H1 (cell line): ENCODE results near the gene IFNL1. TPM values are rescaled to one million over a fixed set of nuclear protein-coding genes. Genes with fewer than 3 reads are reported as not detected.

Experiments
- CTCF ChIA-PET: fragments of 300-600 bp; sonication (Branson Sonifier 250); formaldehyde crosslinking; loops from one replicate; lab custom pipeline; 2021; ENCODE audit not compliant: partially characterized antibody; lab: Charles Lee
- POLR2A ChIA-PET: fragments of 300-600 bp; sonication (Branson Sonifier 250); formaldehyde crosslinking; loops from one replicate; lab custom pipeline; 2021; ENCODE audit warnings: inconsistent platforms; ENCODE audit not compliant: partially characterized antibody; lab: Charles Lee
- DNase-seq, 2 experiments: peaks; one replicate each; pipeline versions ENCODE4 v3.0.0 to v3.0.0-alpha.2; 2010 to 2022; ENCODE audit warnings: low spot score in 2 of 2, low read depth in 1 of 2, mixed read lengths in 1 of 2
- FAIRE-seq: peaks from 2 replicates; lab custom pipeline; 2011; peaks lifted over from hg19 to GRCh38; lab: Jason Lieb, UNC
- H2AFZ ChIP-seq: 2 replicates; pipeline ENCODE4 v1.8.1; 2012; ENCODE audit warnings: low read length, inconsistent platforms
- H2AK5ac ChIP-seq: 2 replicates; pipeline ENCODE4 v1.6.1; 2013; ENCODE audit warnings: low read depth, low read length
- H2BK120ac ChIP-seq: replicated peaks from 2 replicates; pipeline ENCODE3; 2013; ENCODE audit warnings: low read depth, low read length, inconsistent platforms
- H2BK12ac ChIP-seq: 2 replicates; pipeline ENCODE4 v1.6.1; 2013; ENCODE audit warnings: low read depth, low read length
- H2BK15ac ChIP-seq: 2 replicates; pipeline ENCODE4 v1.6.1; 2013; ENCODE audit warnings: low read length
- H2BK20ac ChIP-seq: 2 replicates; pipeline ENCODE4 v1.6.1; 2013; ENCODE audit warnings: low read length
- H2BK5ac ChIP-seq: 2 replicates; pipeline ENCODE4 v1.6.1; 2013; ENCODE audit warnings: low read depth, low read length
- H3K14ac ChIP-seq: 2 replicates; pipeline ENCODE4 v1.6.1; 2013; ENCODE audit warnings: inconsistent platforms; ENCODE audit not compliant: insufficient read length
- H3K18ac ChIP-seq: 2 replicates; pipeline ENCODE4 v1.6.1; 2013; ENCODE audit warnings: low read length; ENCODE audit errors: extremely low read depth
- H3K23ac ChIP-seq: 2 replicates; pipeline ENCODE4 v1.6.1; 2013; ENCODE audit warnings: inconsistent platforms; ENCODE audit not compliant: insufficient read length
- H3K23me2 ChIP-seq: 2 replicates; pipeline ENCODE4 v1.6.1; 2013; ENCODE audit warnings: low read depth, low read length
- H3K27ac ChIP-seq: 2 replicates; pipeline ENCODE4 v1.6.1; 2011; ENCODE audit warnings: low read depth, low read length, inconsistent platforms
- H3K27me3 ChIP-seq, 4 experiments: replicated peaks in 1 of 4; 1 replicate in 1 of 4; 2 replicates in 3 of 4; pipeline versions ENCODE4 v1.6.1 to v1.8.1; 2011 to 2013; ENCODE audit warnings: low read length in 3 of 4, mild to moderate bottlenecking in 3 of 4, inconsistent platforms in 2 of 4, mixed read lengths in 2 of 4, moderate library complexity in 1 of 4; ENCODE audit not compliant: control insufficient read depth in 3 of 4, insufficient read depth in 3 of 4; ENCODE audit errors: extremely low read depth in 1 of 4
- H3K36me3 ChIP-seq, 4 experiments: 2 replicates each; pipeline versions ENCODE4 v1.6.1 to v1.8.1; 2011 to 2013; ENCODE audit warnings: mild to moderate bottlenecking in 4 of 4, low read length in 3 of 4, moderate library complexity in 2 of 4, control low read depth in 1 of 4, inconsistent platforms in 1 of 4; ENCODE audit not compliant: insufficient read depth in 4 of 4, control insufficient read depth in 2 of 4
- H3K4ac ChIP-seq: replicated peaks from 2 replicates; pipeline ENCODE3; 2013; ENCODE audit warnings: low read length, low read depth, mixed read lengths, inconsistent platforms; ENCODE audit not compliant: insufficient read length
- H3K4me1 ChIP-seq, 4 experiments: replicated peaks in 1 of 4; 1 replicate in 1 of 4; 2 replicates in 3 of 4; pipeline versions ENCODE4 v1.6.1 to v1.8.1; 2011 to 2013; ENCODE audit warnings: low read length in 3 of 4, inconsistent platforms in 2 of 4, mixed read lengths in 1 of 4; ENCODE audit not compliant: insufficient read depth in 4 of 4, control insufficient read depth in 3 of 4
- H3K4me2 ChIP-seq, 2 experiments: 2 replicates each; pipeline versions ENCODE4 v1.6.1 to v1.8.1; 2011 to 2013; ENCODE audit warnings: low read depth in 2 of 2, low read length in 2 of 2, control low read depth in 1 of 2, inconsistent platforms in 1 of 2, mild to moderate bottlenecking in 1 of 2; ENCODE audit not compliant: insufficient read depth in 1 of 2
- H3K4me3 ChIP-seq, 4 experiments: fragments of 200-600, 300-600 bp in 1 of 4; sonication (generic), shearing (Covaris generic), sonication (Bioruptor Twin) in 1 of 4; 2 replicates each; pipeline versions ENCODE4 v1.5.1 to v1.8.1; 2011 to 2016; ENCODE audit warnings: low read length in 4 of 4, low read depth in 3 of 4, control low read depth in 2 of 4, inconsistent platforms in 2 of 4, mild to moderate bottlenecking in 2 of 4, mixed read lengths in 1 of 4, moderate library complexity in 1 of 4; ENCODE audit not compliant: insufficient read depth in 2 of 4; ENCODE audit errors: extremely low read depth in 1 of 4
- H3K56ac ChIP-seq: replicated peaks from 2 replicates; pipeline ENCODE3; 2013; ENCODE audit warnings: low read depth, mild to moderate bottlenecking, mixed read lengths, low read length, inconsistent platforms; ENCODE audit not compliant: insufficient read length
- H3K79me1 ChIP-seq: 2 replicates; pipeline ENCODE4 v1.6.1; 2013; ENCODE audit warnings: low read depth, low read length, control low read depth
- H3K79me2 ChIP-seq, 2 experiments: 2 replicates each; pipeline versions ENCODE4 v1.6.1 to v1.8.1; 2012 to 2013; ENCODE audit warnings: low read length in 2 of 2, mild to moderate bottlenecking in 2 of 2, inconsistent platforms in 1 of 2; ENCODE audit not compliant: insufficient read depth in 2 of 2, control insufficient read depth in 1 of 2
- H3K9ac ChIP-seq, 4 experiments: replicated peaks in 1 of 4; 1 replicate in 1 of 4; 2 replicates in 3 of 4; pipeline versions ENCODE4 v1.6.1 to v1.8.1; 2011 to 2013; ENCODE audit warnings: low read depth in 3 of 4, low read length in 3 of 4, control low read depth in 2 of 4, mild to moderate bottlenecking in 2 of 4, moderate library complexity in 2 of 4, inconsistent platforms in 1 of 4; ENCODE audit errors: extremely low read depth in 1 of 4
- H3K9me3 ChIP-seq, 2 experiments: 2 replicates each; pipeline versions ENCODE4 v1.6.1 to v1.8.1; 2012 to 2013; ENCODE audit warnings: mild to moderate bottlenecking in 2 of 2, moderate library complexity in 2 of 2, control low read depth in 1 of 2, inconsistent platforms in 1 of 2, low read depth in 1 of 2, low read length in 1 of 2, mixed read lengths in 1 of 2; ENCODE audit not compliant: insufficient read depth in 2 of 2
- H4K20me1 ChIP-seq, 2 experiments: replicated peaks in 1 of 2; 2 replicates each; pipeline versions ENCODE3 to v1.8.1; 2011 to 2013; ENCODE audit warnings: inconsistent platforms in 2 of 2, low read length in 2 of 2, mild to moderate bottlenecking in 1 of 2; ENCODE audit not compliant: insufficient read depth in 2 of 2, control insufficient read depth in 1 of 2
- H4K5ac ChIP-seq: 2 replicates; pipeline ENCODE4 v1.6.1; 2013; ENCODE audit warnings: low read length, low read depth, mixed read lengths, inconsistent platforms; ENCODE audit not compliant: insufficient read length
- H4K8ac ChIP-seq: 2 replicates; pipeline ENCODE4 v1.8.0; 2013; ENCODE audit warnings: mild to moderate bottlenecking, moderate library complexity, low read length, inconsistent platforms; ENCODE audit not compliant: insufficient read depth; ENCODE audit errors: extremely low read depth
- H4K91ac ChIP-seq: replicated peaks from 2 replicates; pipeline ENCODE3; 2013; ENCODE audit warnings: low read length, mixed read lengths, inconsistent platforms; ENCODE audit not compliant: insufficient read length
- WGBS, 2 experiments: shearing (Covaris generic) in 1 of 2; methylation state at CpG; one replicate each; pipeline versions ENCODE4 v1.1.6 to v1.1.7; 2013 to 2015; ENCODE audit warnings: low lambda C conversion rate in 2 of 2, mixed read lengths in 2 of 2, inconsistent platforms in 1 of 2, low coverage in 1 of 2, missing lambda C conversion rate in 1 of 2; ENCODE audit not compliant: insufficient replicate concordance in 2 of 2, insufficient coverage in 1 of 2, insufficient read length in 1 of 2; ENCODE audit errors: extremely low coverage in 1 of 2, missing lambda C conversion rate in 1 of 2; 5-methylcytosine and 5-hydroxymethylcytosine counted together
- polyA plus RNA-seq, 7 experiments: library from polyadenylated mRNA; depleted of rRNA in 3 of 7; stranded (reverse) in 5 of 7; unstranded in 2 of 7; fragments of >200 nt in 5 of 7; fragments of 200-250 nt in 2 of 7; gene quantifications; 1 replicate in 5 of 7; 2 replicates in 1 of 7; 4 replicates in 1 of 7; pipeline versions ENCODE4 v1.2.1 to v1.2.3, GENCODE V29; 2011 to 2013; ENCODE audit warnings: missing spikeins in 2 of 7, mixed read lengths in 2 of 7
- total RNA-seq: library from RNA; stranded (reverse); fragmentation: NEBNext Ultra II Directional; extraction: Animal tissue kit (Norgen Biotek cat#: 25700); gene quantifications from 2 replicates; pipeline ENCODE4 v1.2.1, GENCODE V29; 2021

The IFNL1 gene
- total and polyA plus RNA-seq, 2 of the 8 experiments (the other 6 are each of a cell fraction or from before 2014, with no cell fraction given), result not detected

GRCh38 chr19:39277598-39277997 is 18.6 kb upstream of the IFNL1 start:
- WGBS, 2 experiments, result 81% methylated on average over 7 of the region's 7 CpGs; no CpG with 5 or more reads in 1 of the 2 experiments
- Histone ChIP-seq H4K20me1 (no peaks in the 10 kb centered on the region), H3K79me2 (no peaks in the 10 kb centered on the region), H3K4me3 (no peak overlapping the region), H2AFZ (no peak overlapping the region), H2BK120ac (no peak overlapping the region), H4K5ac (no peak overlapping the region), H3K9ac (no peak overlapping the region), H2BK15ac (no peak overlapping the region), H3K23ac (no peak overlapping the region), H2BK5ac (no peak overlapping the region), H3K14ac (no peak overlapping the region), H3K79me1 (no peaks in the 10 kb centered on the region), H2BK12ac (no peak overlapping the region), H4K91ac (no peak overlapping the region), H3K36me3 (no peaks in the 10 kb centered on the region), H3K9me3 (no peaks in the 10 kb centered on the region), H3K27ac (no peak overlapping the region), H2AK5ac (no peak overlapping the region), H4K8ac (no peak overlapping the region), H3K4me1 (no peaks in the 10 kb centered on the region), H3K56ac (no peak overlapping the region), H2BK20ac (no peak overlapping the region), H3K4me2 (no peak overlapping the region), H3K27me3 (peaks cover 0 to 4% (median 0%) of the 10 kb centered on the region in 4 experiments; a peak in 2 of 7 replicates), H3K23me2 (no peaks in the 10 kb centered on the region; the same call in 1 of the 2 replicates), H3K4ac (no peak overlapping the region), H3K18ac (no peak overlapping the region)
- ChIA-PET POLR2A (interaction anchor here (1.4 kb wide), 1 partner anchor 26 kb away, joined by 3 read pairs; no protein-coding TSS in a partner anchor), CTCF (interaction anchor here (0.7 to 1.7 kb wide), 2 partner anchors 12 to 52 kb away, joined by 4 to 5 read pairs; no protein-coding TSS in a partner anchor)
- DNase-seq, result no peak
- no peak for FAIRE-seq
